Nephron (organoid): ENCODE measurements around the gene ITGA3.
A peak's percentile ranks its signal among the peaks of the same experiment; 100 is the strongest.

Experiments
- H3K27ac Mint-ChIP-seq, 3 experiments: 2 replicates each; pipeline ENCODE4 v1.8.0; 2020; ENCODE audit warnings: mixed read lengths in 3 of 3, mild to moderate bottlenecking in 2 of 3, moderate library complexity in 1 of 3
- H3K27me3 Mint-ChIP-seq: 2 replicates; pipeline ENCODE4 v1.8.0; 2021; ENCODE audit warnings: low read depth, mild to moderate bottlenecking, moderate library complexity, mixed read lengths
- H3K36me3 Mint-ChIP-seq: 2 replicates; pipeline ENCODE4 v1.8.0; 2020; ENCODE audit warnings: low read depth, mixed read lengths
- H3K4me1 Mint-ChIP-seq: 2 replicates; pipeline ENCODE4 v1.8.0; 2020; ENCODE audit warnings: mixed read lengths
- H3K4me3 Mint-ChIP-seq, 3 experiments: 2 replicates each; pipeline ENCODE4 v1.8.0; 2020; ENCODE audit warnings: mild to moderate bottlenecking in 3 of 3, mixed read lengths in 3 of 3, moderate library complexity in 2 of 3
- H3K9me3 Mint-ChIP-seq: 2 replicates; pipeline ENCODE4 v1.8.0; 2020; ENCODE audit warnings: mixed read lengths
- TF ChIP-seq, protein P1 (sequence below), 3 experiments: fragments of 200-600 bp; sonication (generic); IDR thresholded peaks; one replicate each; pipeline ENCODE4 v1.5.0; 2021; ENCODE audit warnings: antibody characterized with exemption in 3 of 3; ENCODE audit not compliant: unreplicated experiment in 3 of 3

The ITGA3 gene

DNA sequence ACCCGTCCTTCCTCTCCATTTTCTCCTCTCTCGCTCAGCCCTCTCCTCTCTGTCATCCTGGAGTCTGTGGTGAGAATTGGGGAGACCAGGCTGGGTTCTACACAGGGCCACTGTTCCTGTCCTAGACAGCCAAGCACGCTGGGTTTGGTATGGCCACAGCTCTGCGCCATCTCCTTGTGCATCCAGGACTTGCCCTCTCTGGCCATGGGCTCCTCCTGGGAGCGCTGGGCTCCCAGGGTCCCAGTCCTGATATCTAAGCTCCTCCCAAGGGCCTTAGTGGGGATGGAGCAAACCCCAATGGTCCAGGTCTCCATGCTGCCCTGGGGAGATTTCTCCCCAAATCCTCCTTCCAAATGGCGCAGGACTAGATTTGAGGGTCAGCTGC, 27.2 kb upstream of the ITGA3 start:
- peaks cover 33% of the 10 kb centered on the region for H3K4me1 Mint-ChIP-seq
- TF ChIP-seq, protein P1, sequence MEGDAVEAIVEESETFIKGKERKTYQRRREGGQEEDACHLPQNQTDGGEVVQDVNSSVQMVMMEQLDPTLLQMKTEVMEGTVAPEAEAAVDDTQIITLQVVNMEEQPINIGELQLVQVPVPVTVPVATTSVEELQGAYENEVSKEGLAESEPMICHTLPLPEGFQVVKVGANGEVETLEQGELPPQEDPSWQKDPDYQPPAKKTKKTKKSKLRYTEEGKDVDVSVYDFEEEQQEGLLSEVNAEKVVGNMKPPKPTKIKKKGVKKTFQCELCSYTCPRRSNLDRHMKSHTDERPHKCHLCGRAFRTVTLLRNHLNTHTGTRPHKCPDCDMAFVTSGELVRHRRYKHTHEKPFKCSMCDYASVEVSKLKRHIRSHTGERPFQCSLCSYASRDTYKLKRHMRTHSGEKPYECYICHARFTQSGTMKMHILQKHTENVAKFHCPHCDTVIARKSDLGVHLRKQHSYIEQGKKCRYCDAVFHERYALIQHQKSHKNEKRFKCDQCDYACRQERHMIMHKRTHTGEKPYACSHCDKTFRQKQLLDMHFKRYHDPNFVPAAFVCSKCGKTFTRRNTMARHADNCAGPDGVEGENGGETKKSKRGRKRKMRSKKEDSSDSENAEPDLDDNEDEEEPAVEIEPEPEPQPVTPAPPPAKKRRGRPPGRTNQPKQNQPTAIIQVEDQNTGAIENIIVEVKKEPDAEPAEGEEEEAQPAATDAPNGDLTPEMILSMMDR (IDR thresholded peaks at IDR 0.05; ENCODE audit: unreplicated experiment in 3 of 3) = no peak
- H3K27ac Mint-ChIP-seq = peak overlapping the region; percentile 48 to 64 (median 64)
- H3K4me3 Mint-ChIP-seq = peak overlapping the region in 1 of 3 experiments; percentile 42
- H3K36me3 Mint-ChIP-seq = no peaks in the 10 kb centered on the region
- peaks cover 5% of the 10 kb centered on the region for H3K27me3 Mint-ChIP-seq
- H3K9me3 Mint-ChIP-seq = no peaks in the 10 kb centered on the region

DNA sequence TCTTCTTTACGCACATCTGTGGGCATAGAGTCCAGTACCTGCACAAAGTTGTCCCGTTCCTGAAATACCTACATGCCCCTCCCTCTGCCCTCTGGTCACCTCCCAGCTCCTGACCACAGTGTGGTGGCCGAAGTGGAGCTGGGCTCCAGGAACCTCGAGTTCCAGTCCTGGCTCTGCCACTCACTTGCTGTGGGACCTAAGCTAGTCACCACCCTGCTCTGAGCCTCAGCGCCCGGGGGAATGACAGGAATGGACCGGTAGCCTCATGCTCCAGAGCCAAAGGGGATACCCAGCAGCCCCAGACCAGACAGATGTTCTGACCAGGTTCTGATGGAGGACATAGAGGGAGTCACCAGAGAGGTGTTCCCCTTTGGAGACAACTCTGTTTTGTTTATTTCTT, 26.7 kb upstream of the ITGA3 start:
- H3K27me3 Mint-ChIP-seq = peaks cover 7% of the 10 kb centered on the region

DNA sequence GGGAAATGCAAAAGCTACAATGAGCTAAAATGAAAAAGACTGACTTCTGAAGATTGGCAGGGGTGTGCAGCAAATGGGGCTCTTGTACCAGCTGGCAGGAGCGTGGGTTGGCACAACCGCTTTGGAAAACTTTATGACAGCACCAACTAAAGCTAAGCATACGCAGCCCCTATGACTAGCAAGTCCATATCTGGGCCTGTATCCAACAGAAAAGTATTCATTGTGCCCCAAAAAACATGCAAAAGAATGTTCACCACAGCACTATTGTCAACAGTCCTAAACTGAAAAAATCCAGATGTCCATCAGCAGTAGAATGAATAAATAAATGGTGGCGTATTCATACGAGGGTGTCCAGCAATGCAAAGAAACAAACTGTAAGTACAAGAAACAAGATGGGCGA, 22.6 kb upstream of the ITGA3 start:
- Mint-ChIP-seq H3K27me3 (peaks cover 12% of the 10 kb centered on the region), H3K4me1 (peaks cover 51% of the 10 kb centered on the region), H3K9me3 (no peaks in the 10 kb centered on the region), H3K36me3 (no peaks in the 10 kb centered on the region), H3K4me3 (no peak overlapping the region), H3K27ac (peak overlapping the region in 2 of 3 experiments; percentile 1 to 34)
- TF ChIP-seq, protein P1 (IDR thresholded peaks at IDR 0.05; ENCODE audit: unreplicated experiment in 3 of 3) = no peak

More for the DNA sequence above, 26.7 kb upstream of the ITGA3 start:
- Mint-ChIP-seq H3K4me1 (peaks cover 37% of the 10 kb centered on the region), H3K9me3 (no peaks in the 10 kb centered on the region), H3K27ac (no peak overlapping the region), H3K4me3 (peak overlapping the region in 1 of 3 experiments; percentile 43), H3K36me3 (no peaks in the 10 kb centered on the region)
- TF ChIP-seq, protein P1 (IDR thresholded peaks at IDR 0.05; ENCODE audit: unreplicated experiment in 3 of 3) = no peak

DNA sequence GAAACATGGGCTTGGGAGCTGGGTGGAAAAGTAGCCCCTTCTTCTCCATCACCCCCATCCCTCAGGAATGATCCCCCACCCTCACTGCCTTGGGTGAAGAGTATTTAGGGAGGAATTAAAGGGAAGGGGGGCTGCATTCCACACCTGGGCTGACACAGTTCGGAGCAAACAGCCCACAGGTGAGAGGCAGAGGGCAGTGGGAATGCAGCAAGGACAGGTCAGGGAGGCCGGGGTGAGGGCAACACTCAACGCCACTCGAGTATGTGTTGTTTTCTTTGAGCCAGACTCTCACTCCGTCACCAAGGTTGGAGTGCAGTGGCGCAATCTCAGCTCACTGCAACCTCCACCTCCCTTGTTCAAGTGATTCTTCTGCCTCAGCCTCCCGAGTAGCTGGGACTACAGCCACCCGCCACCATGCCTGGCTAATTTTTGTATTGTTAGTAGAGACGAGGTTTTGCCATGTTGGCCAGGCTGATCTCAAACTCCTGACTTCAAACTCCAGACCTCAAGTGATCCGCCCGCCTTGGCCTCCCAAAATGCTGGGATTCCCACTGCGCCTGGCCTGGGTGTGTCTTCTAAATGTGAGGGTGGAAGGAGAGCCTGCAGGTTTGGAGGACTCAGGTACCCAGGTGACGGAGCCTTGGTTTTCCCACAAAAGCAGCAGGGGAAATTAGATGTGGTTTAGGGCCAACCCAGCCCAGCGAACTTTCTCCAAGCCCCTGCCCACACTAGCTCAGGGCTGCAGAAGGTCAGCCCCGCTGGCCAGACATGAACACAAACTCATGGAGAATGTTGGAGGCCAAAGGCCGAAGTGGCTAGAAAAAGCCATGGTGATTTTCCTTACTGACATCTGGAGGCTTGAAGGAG, 21.2 kb upstream of the ITGA3 start:
- H3K9me3 Mint-ChIP-seq = no peaks in the 10 kb centered on the region
- peak overlapping the region; percentile 40 to 84 (median 45) for H3K27ac Mint-ChIP-seq
- H3K27me3 Mint-ChIP-seq = peaks cover 12% of the 10 kb centered on the region
- H3K36me3 Mint-ChIP-seq = no peaks in the 10 kb centered on the region
- peaks cover 46% of the 10 kb centered on the region for H3K4me1 Mint-ChIP-seq
- H3K4me3 Mint-ChIP-seq = no peak overlapping the region
- TF ChIP-seq, protein P1 (IDR thresholded peaks at IDR 0.05; ENCODE audit: unreplicated experiment in 3 of 3) = no peak

DNA sequence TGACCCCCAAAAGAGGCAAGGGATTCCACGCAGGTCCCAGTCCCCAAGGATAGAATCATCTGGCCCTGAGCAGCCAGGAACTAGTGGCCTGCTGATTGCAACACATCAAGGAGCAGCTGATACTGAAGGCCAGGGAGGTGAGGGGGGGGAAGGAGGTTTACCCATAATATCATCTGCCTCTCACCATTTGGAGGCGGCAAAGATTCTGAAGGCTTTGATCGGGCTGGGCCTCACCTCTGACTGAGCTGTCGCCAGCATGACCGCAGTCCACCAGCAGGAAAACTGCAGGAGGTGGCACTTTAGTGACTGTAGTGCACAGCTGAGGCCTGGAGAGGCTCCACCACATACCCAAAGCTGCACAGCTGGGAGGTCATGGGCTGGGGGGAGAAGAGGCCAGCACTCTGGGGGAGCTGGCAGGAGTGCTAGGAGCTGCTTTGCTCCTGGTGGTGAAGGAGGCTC, 20.5 kb upstream of the ITGA3 start:
- Mint-ChIP-seq H3K27ac (peak overlapping the region in 2 of 3 experiments; percentile 66 to 84), H3K36me3 (no peaks in the 10 kb centered on the region), H3K27me3 (peaks cover 7% of the 10 kb centered on the region), H3K4me3 (no peak overlapping the region), H3K4me1 (peaks cover 46% of the 10 kb centered on the region), H3K9me3 (no peaks in the 10 kb centered on the region)
- TF ChIP-seq, protein P1 (IDR thresholded peaks at IDR 0.05; ENCODE audit: unreplicated experiment in 3 of 3) = no peak
